HG02763 (cell line): ENCODE results near the gene CACNG7.

Source experiments
- ATAC-seq: cut with Tn5 transposase; IDR thresholded peaks from one replicate; pipeline ENCODE4 v1.9.1; 2021; ENCODE audit warnings: mild to moderate bottlenecking, moderate library complexity; ENCODE audit not compliant: unreplicated experiment

CACNG7 gene

DNA sequence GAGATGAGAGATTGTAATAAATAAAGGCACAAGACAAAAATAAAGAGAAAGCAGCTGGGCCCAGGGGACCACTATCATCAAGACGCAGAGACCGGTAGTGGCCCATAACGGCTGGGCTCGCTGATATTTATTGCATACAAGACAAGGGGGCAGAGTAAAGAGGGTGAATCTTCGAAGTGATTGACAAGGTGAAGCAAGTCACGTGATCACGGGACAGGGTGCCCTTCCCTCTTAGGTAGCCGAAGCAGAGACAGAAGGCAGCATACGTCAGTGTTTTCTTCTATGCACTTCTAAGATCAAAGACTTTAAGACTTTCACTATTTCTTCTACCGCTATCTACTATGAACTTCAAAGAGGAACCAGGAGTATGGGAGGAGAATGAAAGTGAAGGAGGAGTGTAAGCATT, 31.7 kb upstream of the CACNG7 start:
- no peak for ATAC-seq

GRCh38 chr19:53878776-53879139, 30.3 kb upstream of the CACNG7 start:
- no peak for ATAC-seq

DNA sequence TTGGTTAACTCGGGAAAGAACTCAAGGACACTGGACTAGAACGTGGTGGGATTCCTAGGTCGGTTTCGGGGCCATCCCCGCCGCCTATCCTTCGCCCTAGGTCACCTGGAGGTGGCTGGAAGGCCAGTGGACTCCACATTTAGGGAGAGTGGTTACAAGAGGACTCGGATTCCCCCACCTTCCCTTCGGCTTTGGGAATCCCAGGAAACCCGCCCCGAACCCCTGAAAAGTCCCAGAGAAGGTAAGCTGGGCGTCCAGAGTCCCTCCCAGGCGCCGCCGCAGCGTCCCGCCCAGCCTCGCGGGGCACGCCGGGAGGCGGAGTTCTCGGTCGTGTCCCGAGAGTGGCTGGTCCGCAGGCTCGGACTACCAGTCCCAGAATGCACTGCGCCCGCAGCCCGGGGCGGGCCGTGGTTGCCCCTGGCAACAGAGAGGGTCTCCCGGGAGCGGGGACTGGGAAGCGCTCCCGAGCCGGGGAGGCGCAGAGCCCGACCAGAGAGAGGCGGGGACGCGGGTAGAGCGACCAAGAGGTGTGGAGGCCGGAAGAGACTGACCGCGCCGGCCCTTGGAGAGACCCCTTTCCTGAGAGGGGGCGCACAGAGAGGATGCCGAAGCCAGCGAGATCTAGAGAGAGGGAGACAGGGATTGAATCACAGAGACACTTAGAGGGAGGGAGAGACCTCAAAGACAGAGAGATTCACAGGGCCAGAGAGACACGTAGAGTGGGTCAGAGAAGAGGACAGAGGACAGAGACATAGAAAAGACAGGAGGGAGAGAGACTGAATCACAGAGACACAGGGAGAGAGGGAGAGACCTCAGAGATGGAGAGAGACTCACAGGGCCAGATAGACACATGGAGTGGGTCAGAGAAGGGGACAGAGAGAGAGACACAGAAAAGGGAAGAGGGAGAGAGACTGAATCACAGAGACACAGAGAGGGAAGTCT, 29.7 kb upstream of the CACNG7 start:
- ATAC-seq, result peak; percentile 92

DNA sequence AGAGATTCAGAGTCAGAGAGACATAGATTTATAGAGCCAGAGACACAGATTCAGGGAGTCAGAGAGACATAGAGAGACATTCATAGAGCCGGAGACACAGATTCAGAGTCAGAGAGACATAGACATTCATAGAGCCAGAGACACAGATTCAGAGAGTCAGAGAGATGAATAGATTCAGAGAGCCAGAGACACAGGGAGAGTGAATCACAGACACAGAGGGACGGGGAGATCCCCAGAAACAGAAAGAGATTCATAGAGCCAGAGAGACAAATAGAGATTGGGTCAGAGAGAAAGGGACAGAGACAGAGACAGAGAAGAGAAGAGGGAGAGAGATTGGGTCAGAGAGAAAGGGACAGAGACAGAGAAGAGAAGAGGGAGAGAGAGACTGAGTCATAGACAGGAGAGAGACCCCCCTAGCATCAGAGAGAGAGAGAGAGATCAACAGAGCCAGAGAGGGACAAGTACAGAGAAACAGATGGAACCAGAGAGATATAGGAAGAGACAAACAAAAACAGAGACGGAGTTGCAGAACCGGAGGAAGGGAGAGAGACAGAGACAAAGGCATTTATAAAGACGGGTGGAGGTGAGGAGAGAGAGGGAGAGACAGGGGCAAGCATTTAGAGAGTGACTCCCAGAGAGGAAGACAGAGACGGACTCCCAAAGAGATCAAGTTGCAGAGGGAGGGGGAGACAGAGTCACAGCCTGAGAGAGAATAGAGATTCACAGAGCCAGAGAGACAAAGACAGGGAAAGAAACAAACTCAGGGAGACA, 28.2 kb upstream of the CACNG7 start:
- ATAC-seq, result no peak

- no peak for ATAC-seq
These were observed 27.3 kb upstream of the CACNG7 start, which contains the start of gene PRKCG for GRCh38 chr19:53881482-53882390. TSS of gene PRKCG (plus strand) at chr19:53882197. CDS start at chr19:53882495, 298 bp downstream.

- no peak for ATAC-seq
These were observed 26.6 kb upstream of the CACNG7 start for GRCh38 chr19:53882391-53883050.

DNA sequence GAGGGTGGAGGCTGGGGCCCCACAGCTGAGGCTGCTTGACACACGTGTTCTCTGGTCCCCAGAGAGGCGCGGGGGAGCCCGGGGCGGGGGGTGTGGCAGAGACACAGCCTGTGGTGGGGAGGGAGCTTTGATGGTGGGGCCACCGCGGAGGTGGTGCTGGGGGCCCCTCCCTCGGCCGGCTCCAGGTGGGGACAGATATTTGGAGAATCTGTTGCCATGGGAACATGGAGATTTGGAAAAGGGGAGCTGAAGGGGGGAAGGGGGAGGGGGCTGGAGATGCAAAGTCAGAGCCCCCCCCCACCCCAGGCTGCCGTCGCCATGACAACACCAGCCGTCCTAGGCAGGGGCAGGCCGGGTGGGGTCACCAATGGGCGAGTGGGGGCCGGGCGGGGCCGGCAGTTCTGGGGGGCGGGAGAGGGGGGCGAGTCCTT, 25.8 kb upstream of the CACNG7 start:
- ATAC-seq, result no peak

GRCh38 chr19:53883741-53884140, 25.3 kb upstream of the CACNG7 start:
- no peak for ATAC-seq

- no peak for ATAC-seq
These were observed 24.8 kb upstream of the CACNG7 start for GRCh38 chr19:53884256-53884655.

DNA sequence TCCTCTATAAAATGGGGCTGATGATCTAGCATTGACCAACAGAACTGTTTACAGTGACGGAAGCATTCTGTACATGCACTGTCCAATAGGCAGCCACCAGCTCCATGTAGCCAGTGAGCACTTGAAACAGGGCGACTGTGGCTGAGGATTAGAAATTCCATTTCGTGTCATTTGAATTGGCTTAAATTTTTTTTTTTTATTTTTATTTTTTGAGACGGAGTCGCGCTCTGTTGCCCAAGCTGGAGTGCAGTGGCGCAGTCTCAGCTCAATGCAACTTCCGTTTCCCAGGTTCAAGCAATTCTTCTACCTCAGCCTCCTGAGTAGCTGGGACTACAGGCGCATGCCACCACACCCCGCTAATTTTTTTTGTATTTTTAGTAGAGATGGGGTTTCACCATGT, 24.0 kb upstream of the CACNG7 start:
- ATAC-seq, result no peak

DNA sequence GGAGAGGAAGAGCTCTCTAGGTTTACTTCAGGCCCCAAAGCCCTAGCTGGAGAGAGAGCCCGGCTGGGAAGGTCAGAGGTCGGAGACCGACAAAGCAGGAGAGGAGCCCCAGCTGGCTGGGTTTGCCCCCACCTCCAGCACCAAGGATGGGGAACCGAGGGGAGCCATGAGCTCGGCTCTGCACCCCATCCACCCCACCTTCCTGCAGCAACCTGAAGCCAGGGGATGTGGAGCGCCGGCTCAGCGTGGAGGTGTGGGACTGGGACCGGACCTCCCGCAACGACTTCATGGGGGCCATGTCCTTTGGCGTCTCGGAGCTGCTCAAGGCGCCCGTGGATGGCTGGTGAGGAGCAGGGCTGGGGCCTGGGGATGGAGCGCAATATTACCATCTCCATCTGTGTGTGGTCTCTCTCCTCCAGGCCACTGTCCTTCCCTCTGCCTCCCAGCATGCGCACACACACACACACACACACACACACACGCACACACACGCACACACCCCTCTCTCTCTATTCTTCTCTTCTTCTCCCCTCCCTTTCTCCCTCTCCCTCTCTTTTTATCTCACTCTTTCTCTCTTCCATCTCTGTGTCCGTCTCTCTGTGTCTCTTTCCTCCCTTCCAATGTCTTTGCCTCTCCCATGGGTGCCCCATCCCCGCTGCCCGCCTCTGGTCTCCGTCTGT, 16.6 kb upstream of the CACNG7 start:
- no peak for ATAC-seq

GRCh38 chr19:53892981-53893325, 16.1 kb upstream of the CACNG7 start:
- no peak for ATAC-seq

DNA sequence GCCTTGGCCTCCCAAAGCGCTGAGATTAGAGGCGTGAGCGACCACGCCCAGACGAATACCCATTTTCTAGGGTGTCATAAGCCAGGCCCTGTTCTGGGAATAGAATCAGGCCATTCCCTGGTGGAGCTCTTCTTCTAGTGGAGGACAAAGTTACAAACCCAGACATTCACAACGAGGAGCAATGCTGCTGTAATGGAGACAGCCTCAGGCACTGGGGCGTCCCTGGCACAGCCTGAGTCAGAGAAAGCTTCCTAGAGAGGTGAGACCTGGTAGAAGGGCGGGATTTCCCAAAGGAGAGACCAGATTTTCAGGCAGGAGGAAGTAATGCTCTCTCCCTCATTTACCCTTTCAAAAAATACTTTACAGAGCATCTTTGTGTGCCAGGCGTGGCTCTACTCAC, 14.4 kb upstream of the CACNG7 start:
- no peak for ATAC-seq

GRCh38 chr19:53896682-53897081, 12.4 kb upstream of the CACNG7 start:
- no peak for ATAC-seq

GRCh38 chr19:53897459-53897858, 11.6 kb upstream of the CACNG7 start:
- ATAC-seq, result no peak

- no peak for ATAC-seq
These were observed 10.9 kb upstream of the CACNG7 start for GRCh38 chr19:53898166-53898565.

DNA sequence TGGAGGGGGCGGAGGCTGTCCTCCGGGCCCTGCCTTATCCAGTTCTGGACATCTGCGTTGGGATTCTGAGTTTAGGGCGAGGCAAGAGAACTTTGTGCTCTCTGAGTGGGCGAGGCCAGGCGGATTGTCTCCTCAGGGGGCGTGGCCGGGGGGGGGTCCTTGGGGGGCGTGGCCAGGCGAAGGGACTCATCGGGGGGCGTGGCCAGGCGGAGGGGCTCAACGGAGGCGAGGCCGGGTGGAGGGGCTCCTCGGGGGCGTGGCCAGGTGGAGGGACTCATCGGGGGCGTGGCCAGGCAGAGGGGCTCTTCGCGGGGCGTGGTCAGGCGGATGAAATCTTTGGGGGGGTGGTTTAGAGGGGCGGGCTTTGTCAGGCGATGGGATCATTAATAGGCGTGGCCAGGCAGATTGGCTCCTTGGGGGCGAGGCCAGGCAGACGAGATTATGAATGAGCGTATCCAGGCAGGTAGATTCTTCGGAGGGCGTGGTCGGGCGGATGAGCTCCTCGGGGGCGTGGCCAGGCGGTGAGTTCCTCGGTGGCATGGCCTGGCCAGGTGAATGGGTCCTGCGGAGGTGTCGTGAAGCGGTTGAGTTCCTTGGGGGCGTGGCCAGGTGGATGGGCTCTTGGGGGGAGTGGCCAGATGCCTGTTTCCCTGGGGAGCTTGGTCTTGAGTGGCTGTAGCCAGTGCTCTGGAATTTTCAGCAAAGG, 10.3 kb upstream of the CACNG7 start:
- ATAC-seq, result no peak

DNA sequence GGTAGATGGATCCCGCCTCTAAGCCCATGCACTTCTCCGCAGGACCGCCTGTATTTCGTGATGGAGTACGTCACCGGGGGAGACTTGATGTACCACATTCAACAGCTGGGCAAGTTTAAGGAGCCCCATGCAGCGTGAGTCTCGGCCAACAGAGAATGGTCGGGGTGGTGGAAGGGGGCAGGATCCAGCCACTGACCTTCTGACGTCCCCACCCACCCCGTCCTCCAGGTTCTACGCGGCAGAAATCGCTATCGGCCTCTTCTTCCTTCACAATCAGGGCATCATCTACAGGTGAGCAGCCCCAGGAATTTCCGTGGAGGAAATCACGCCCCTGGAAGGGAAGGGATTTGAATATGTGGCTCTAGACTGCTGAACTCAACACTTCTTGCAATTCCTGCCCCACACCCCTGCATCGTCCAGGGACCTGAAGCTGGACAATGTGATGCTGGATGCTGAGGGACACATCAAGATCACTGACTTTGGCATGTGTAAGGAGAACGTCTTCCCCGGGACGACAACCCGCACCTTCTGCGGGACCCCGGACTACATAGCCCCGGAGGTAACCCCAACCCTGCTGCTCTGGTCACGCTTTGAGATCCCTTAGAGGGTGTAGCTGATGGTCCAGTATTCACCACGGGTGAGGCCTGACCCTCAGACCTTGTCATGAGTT, 8.8 kb upstream of the CACNG7 start:
- ATAC-seq, result no peak
